GM23338 (cell line): ENCODE measurements around the gene SLC9A9. TPM values are rescaled to one million over a fixed set of nuclear protein-coding genes. Genes with fewer than 3 reads are reported as not detected.

Experiments used
- ATAC-seq: fragments of 200-7000 bp; cut with Tn5 transposase; 3 replicates; pipeline ENCODE4 v1.9.1; 2020
- DNase-seq: peaks from one replicate; pipeline ENCODE4 v3.0.0-alpha.2; 2015; ENCODE audit warnings: low spot score
- H2AFZ ChIP-seq: fragments of 200-600 bp; sonication (generic); 2 replicates; pipeline ENCODE4 v1.8.0; 2016; ENCODE audit warnings: antibody characterized with exemption, mild to moderate bottlenecking, moderate library complexity
- H3F3A ChIP-seq: fragments of 200-600 bp; sonication (generic); replicated peaks from 2 replicates; pipeline ENCODE4 v1.8.0; 2017; ENCODE audit warnings: antibody characterized with exemption, mixed run types, low read depth
- H3K27ac ChIP-seq: fragments of 200-600 bp; sonication (generic); 2 replicates; pipeline ENCODE4 v1.6.1; 2016; ENCODE audit warnings: low read depth
- H3K27me3 ChIP-seq: fragments of 200-600 bp; sonication (generic); 2 replicates; pipeline ENCODE4 v1.8.0; 2016; ENCODE audit warnings: mild to moderate bottlenecking, mixed run types, moderate library complexity; ENCODE audit not compliant: insufficient read depth
- H3K36me3 ChIP-seq: fragments of 200-600 bp; sonication (generic); 2 replicates; pipeline ENCODE4 v1.8.0; 2016; ENCODE audit warnings: mild to moderate bottlenecking; ENCODE audit not compliant: insufficient read depth
- H3K4me1 ChIP-seq: fragments of 200-600 bp; sonication (generic); 2 replicates; pipeline ENCODE4 v1.8.0; 2016; ENCODE audit warnings: mild to moderate bottlenecking, moderate library complexity; ENCODE audit not compliant: insufficient read depth
- H3K4me2 ChIP-seq: fragments of 200-600 bp; sonication (generic); 2 replicates; pipeline ENCODE4 v1.7.1; 2017; ENCODE audit warnings: mixed run types
- H3K4me3 ChIP-seq: fragments of 200-600 bp; sonication (generic); 2 replicates; pipeline ENCODE4 v1.6.1; 2016; ENCODE audit warnings: mixed run types
- H3K79me2 ChIP-seq: fragments of 200-600 bp; sonication (generic); replicated peaks from 2 replicates; pipeline ENCODE4 v1.8.0; 2017; ENCODE audit warnings: mild to moderate bottlenecking; ENCODE audit not compliant: insufficient read depth
- H3K9me2 ChIP-seq: fragments of 200-600 bp; sonication (generic); 2 replicates; pipeline ENCODE4 v1.8.0; 2017; ENCODE audit not compliant: insufficient read depth
- H4K20me1 ChIP-seq: fragments of 200-600 bp; sonication (generic); replicated peaks from 2 replicates; pipeline ENCODE4 v1.8.0; 2017; ENCODE audit warnings: mild to moderate bottlenecking; ENCODE audit not compliant: insufficient read depth
- H3K27ac Mint-ChIP-seq: 2 replicates; pipeline ENCODE4 v1.8.0; 2020; ENCODE audit warnings: inconsistent platforms, mild to moderate bottlenecking, moderate library complexity, mixed read lengths
- H3K27me3 Mint-ChIP-seq: 3 replicates; pipeline ENCODE4 v1.8.0; 2022; ENCODE audit warnings: low read depth, mild to moderate bottlenecking, moderate library complexity, mixed read lengths, inconsistent platforms; ENCODE audit not compliant: insufficient read depth, poor library complexity
- H3K36me3 Mint-ChIP-seq: 3 replicates; pipeline ENCODE4 v1.8.0; 2021; ENCODE audit warnings: low read depth, mild to moderate bottlenecking, inconsistent platforms, moderate library complexity, mixed read lengths
- H3K4me1 Mint-ChIP-seq: 3 replicates; pipeline ENCODE4 v1.8.0; 2020; ENCODE audit warnings: mild to moderate bottlenecking, inconsistent platforms, mixed read lengths
- H3K4me3 Mint-ChIP-seq: 3 replicates; pipeline ENCODE4 v1.8.0; 2021; ENCODE audit warnings: moderate library complexity, mild to moderate bottlenecking, inconsistent platforms, mixed read lengths
- H3K9me3 Mint-ChIP-seq: 3 replicates; pipeline ENCODE4 v1.8.0; 2020; ENCODE audit warnings: moderate library complexity, mild to moderate bottlenecking, inconsistent platforms, mixed read lengths
- CREB1 ChIP-seq: fragments of 250-450 bp; sonication (Bioruptor Pico); IDR thresholded peaks from 2 replicates; pipeline ENCODE4 v1.5.0; 2020; ENCODE audit warnings: low read depth, mild to moderate bottlenecking, moderate library complexity
- EZH2 ChIP-seq: fragments of 200-600 bp; sonication (generic); IDR thresholded peaks from one replicate; pipeline ENCODE4 v1.8.0; 2017; ENCODE audit warnings: antibody characterized with exemption, mild to moderate bottlenecking, low read depth; ENCODE audit not compliant: unreplicated experiment
- EZH2phosphoT487 ChIP-seq: fragments of 200-600 bp; sonication (generic); IDR thresholded peaks from one replicate; pipeline ENCODE4 v1.8.1; 2018; ENCODE audit warnings: antibody characterized with exemption; ENCODE audit not compliant: unreplicated experiment
- JUNB ChIP-seq: IDR thresholded peaks from one replicate; pipeline ENCODE4 v1.6.1; 2016; ENCODE audit warnings: antibody characterized with exemption; ENCODE audit not compliant: unreplicated experiment
- NANOG ChIP-seq: IDR thresholded peaks from 2 replicates; pipeline ENCODE4 v1.6.1; 2016; ENCODE audit warnings: antibody characterized with exemption, borderline replicate concordance
- POLR2AphosphoS5 ChIP-seq: IDR thresholded peaks from 2 replicates; pipeline ENCODE4 v1.6.1; 2016; ENCODE audit warnings: antibody characterized with exemption, low read depth
- STAT1 ChIP-seq: IDR thresholded peaks from one replicate; pipeline ENCODE4 v1.6.1; 2016; ENCODE audit warnings: antibody characterized with exemption; ENCODE audit not compliant: unreplicated experiment
- ZNF114 ChIP-seq: fragments of 250-450 bp; sonication (Bioruptor Pico); IDR thresholded peaks from 2 replicates; pipeline ENCODE4 v1.5.0; 2020; ENCODE audit warnings: mild to moderate bottlenecking, moderate library complexity
- ZNF331 ChIP-seq: fragments of 250-450 bp; sonication (Bioruptor Pico); IDR thresholded peaks from 2 replicates; pipeline ENCODE4 v1.5.0; 2020; ENCODE audit warnings: low read depth, mild to moderate bottlenecking, moderate library complexity
- polyA plus RNA-seq: library from polyadenylated mRNA; unstranded; fragments of >200 nt; fragmentation: Nextera tagmentation; extraction: Ambion mirVana; gene quantifications from 2 replicates; pipeline ENCODE4 v1.2.1, GENCODE V29; 2016
- total RNA-seq: library from RNA; depleted of rRNA; stranded (reverse); fragments of >200 nt; shearing (Covaris generic); gene quantifications from 2 replicates; pipeline ENCODE4 v1.2.3, GENCODE V29; 2014
- TF ChIP-seq, protein P1 (sequence below), 2 experiments: fragments of 200-600 bp in 1 of 2; sonication (generic) in 1 of 2; conservative IDR thresholded peaks; 2 replicates each; pipeline versions ENCODE4 v1.5.1 to v1.6.1; 2016 to 2017; ENCODE audit warnings: antibody characterized with exemption in 2 of 2, low read depth in 2 of 2, mild to moderate bottlenecking in 2 of 2, moderate library complexity in 1 of 2
- TF ChIP-seq, protein P2 (sequence below): IDR thresholded peaks from one replicate; pipeline ENCODE4 v1.6.1; 2018; ENCODE audit warnings: antibody characterized with exemption; ENCODE audit not compliant: unreplicated experiment
- TF ChIP-seq, protein P3 (sequence below): IDR thresholded peaks from 2 replicates; pipeline ENCODE4 v1.6.1; 2016; ENCODE audit warnings: antibody characterized with exemption
- TF ChIP-seq, protein P4 (sequence below): fragments of 250-450 bp; sonication (Bioruptor Pico); IDR thresholded peaks from 2 replicates; pipeline ENCODE4 v1.5.0; 2020; ENCODE audit warnings: mild to moderate bottlenecking, moderate library complexity

Gene SLC9A9
- total and polyA plus RNA-seq, 2 experiments from 2014 or later: 1.3 to 1.6 TPM

GRCh38 chr3:143590660-143591059 is 257.6 kb downstream of the SLC9A9 start:
- Histone ChIP-seq H4K20me1 (no peaks in the 10 kb centered on the region), H3K27me3 (no peaks in the 10 kb centered on the region), H3K27ac (no peak overlapping the region), H3K36me3 (no peaks in the 10 kb centered on the region), H3K79me2 (no peaks in the 10 kb centered on the region), H3K4me1 (no peaks in the 10 kb centered on the region), H2AFZ (0 out of 2 replicates have a peak overlapping the region, but pooled peaks have one; percentile 12), H3K4me2 (no peak overlapping the region), H3K9me2 (no peaks in the 10 kb centered on the region), H3F3A (no peaks in the 10 kb centered on the region), H3K4me3 (no peak overlapping the region)
- Mint-ChIP-seq H3K27me3 (peaks cover 2% of the 10 kb centered on the region), H3K4me3 (no peak overlapping the region), H3K27ac (no peak overlapping the region), H3K9me3 (no peaks in the 10 kb centered on the region), H3K36me3 (no peaks in the 10 kb centered on the region), H3K4me1 (no peaks in the 10 kb centered on the region)
- no peak for TF ChIP-seq ZNF331 (CRISPR knock-in tag)
- TF ChIP-seq POLR2AphosphoS5: no peak
- TF ChIP-seq CREB1 (CRISPR knock-in tag): no peak
- TF ChIP-seq, protein P1, sequence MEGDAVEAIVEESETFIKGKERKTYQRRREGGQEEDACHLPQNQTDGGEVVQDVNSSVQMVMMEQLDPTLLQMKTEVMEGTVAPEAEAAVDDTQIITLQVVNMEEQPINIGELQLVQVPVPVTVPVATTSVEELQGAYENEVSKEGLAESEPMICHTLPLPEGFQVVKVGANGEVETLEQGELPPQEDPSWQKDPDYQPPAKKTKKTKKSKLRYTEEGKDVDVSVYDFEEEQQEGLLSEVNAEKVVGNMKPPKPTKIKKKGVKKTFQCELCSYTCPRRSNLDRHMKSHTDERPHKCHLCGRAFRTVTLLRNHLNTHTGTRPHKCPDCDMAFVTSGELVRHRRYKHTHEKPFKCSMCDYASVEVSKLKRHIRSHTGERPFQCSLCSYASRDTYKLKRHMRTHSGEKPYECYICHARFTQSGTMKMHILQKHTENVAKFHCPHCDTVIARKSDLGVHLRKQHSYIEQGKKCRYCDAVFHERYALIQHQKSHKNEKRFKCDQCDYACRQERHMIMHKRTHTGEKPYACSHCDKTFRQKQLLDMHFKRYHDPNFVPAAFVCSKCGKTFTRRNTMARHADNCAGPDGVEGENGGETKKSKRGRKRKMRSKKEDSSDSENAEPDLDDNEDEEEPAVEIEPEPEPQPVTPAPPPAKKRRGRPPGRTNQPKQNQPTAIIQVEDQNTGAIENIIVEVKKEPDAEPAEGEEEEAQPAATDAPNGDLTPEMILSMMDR (conservative IDR thresholded peaks at IDR 0.05; ENCODE audit: low read depth in 2 of 2): no peak
- TF ChIP-seq, protein P2, sequence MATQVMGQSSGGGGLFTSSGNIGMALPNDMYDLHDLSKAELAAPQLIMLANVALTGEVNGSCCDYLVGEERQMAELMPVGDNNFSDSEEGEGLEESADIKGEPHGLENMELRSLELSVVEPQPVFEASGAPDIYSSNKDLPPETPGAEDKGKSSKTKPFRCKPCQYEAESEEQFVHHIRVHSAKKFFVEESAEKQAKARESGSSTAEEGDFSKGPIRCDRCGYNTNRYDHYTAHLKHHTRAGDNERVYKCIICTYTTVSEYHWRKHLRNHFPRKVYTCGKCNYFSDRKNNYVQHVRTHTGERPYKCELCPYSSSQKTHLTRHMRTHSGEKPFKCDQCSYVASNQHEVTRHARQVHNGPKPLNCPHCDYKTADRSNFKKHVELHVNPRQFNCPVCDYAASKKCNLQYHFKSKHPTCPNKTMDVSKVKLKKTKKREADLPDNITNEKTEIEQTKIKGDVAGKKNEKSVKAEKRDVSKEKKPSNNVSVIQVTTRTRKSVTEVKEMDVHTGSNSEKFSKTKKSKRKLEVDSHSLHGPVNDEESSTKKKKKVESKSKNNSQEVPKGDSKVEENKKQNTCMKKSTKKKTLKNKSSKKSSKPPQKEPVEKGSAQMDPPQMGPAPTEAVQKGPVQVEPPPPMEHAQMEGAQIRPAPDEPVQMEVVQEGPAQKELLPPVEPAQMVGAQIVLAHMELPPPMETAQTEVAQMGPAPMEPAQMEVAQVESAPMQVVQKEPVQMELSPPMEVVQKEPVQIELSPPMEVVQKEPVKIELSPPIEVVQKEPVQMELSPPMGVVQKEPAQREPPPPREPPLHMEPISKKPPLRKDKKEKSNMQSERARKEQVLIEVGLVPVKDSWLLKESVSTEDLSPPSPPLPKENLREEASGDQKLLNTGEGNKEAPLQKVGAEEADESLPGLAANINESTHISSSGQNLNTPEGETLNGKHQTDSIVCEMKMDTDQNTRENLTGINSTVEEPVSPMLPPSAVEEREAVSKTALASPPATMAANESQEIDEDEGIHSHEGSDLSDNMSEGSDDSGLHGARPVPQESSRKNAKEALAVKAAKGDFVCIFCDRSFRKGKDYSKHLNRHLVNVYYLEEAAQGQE: no peak
- no peak for TF ChIP-seq NANOG
- TF ChIP-seq, protein P3, sequence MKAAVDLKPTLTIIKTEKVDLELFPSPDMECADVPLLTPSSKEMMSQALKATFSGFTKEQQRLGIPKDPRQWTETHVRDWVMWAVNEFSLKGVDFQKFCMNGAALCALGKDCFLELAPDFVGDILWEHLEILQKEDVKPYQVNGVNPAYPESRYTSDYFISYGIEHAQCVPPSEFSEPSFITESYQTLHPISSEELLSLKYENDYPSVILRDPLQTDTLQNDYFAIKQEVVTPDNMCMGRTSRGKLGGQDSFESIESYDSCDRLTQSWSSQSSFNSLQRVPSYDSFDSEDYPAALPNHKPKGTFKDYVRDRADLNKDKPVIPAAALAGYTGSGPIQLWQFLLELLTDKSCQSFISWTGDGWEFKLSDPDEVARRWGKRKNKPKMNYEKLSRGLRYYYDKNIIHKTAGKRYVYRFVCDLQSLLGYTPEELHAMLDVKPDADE: no peak
- TF ChIP-seq ZNF114 (CRISPR knock-in tag): no peak
- no peak for TF ChIP-seq EZH2
- no peak for TF ChIP-seq STAT1
- TF ChIP-seq EZH2phosphoT487: no peak
- no peak for TF ChIP-seq JUNB
- TF ChIP-seq, protein P4, sequence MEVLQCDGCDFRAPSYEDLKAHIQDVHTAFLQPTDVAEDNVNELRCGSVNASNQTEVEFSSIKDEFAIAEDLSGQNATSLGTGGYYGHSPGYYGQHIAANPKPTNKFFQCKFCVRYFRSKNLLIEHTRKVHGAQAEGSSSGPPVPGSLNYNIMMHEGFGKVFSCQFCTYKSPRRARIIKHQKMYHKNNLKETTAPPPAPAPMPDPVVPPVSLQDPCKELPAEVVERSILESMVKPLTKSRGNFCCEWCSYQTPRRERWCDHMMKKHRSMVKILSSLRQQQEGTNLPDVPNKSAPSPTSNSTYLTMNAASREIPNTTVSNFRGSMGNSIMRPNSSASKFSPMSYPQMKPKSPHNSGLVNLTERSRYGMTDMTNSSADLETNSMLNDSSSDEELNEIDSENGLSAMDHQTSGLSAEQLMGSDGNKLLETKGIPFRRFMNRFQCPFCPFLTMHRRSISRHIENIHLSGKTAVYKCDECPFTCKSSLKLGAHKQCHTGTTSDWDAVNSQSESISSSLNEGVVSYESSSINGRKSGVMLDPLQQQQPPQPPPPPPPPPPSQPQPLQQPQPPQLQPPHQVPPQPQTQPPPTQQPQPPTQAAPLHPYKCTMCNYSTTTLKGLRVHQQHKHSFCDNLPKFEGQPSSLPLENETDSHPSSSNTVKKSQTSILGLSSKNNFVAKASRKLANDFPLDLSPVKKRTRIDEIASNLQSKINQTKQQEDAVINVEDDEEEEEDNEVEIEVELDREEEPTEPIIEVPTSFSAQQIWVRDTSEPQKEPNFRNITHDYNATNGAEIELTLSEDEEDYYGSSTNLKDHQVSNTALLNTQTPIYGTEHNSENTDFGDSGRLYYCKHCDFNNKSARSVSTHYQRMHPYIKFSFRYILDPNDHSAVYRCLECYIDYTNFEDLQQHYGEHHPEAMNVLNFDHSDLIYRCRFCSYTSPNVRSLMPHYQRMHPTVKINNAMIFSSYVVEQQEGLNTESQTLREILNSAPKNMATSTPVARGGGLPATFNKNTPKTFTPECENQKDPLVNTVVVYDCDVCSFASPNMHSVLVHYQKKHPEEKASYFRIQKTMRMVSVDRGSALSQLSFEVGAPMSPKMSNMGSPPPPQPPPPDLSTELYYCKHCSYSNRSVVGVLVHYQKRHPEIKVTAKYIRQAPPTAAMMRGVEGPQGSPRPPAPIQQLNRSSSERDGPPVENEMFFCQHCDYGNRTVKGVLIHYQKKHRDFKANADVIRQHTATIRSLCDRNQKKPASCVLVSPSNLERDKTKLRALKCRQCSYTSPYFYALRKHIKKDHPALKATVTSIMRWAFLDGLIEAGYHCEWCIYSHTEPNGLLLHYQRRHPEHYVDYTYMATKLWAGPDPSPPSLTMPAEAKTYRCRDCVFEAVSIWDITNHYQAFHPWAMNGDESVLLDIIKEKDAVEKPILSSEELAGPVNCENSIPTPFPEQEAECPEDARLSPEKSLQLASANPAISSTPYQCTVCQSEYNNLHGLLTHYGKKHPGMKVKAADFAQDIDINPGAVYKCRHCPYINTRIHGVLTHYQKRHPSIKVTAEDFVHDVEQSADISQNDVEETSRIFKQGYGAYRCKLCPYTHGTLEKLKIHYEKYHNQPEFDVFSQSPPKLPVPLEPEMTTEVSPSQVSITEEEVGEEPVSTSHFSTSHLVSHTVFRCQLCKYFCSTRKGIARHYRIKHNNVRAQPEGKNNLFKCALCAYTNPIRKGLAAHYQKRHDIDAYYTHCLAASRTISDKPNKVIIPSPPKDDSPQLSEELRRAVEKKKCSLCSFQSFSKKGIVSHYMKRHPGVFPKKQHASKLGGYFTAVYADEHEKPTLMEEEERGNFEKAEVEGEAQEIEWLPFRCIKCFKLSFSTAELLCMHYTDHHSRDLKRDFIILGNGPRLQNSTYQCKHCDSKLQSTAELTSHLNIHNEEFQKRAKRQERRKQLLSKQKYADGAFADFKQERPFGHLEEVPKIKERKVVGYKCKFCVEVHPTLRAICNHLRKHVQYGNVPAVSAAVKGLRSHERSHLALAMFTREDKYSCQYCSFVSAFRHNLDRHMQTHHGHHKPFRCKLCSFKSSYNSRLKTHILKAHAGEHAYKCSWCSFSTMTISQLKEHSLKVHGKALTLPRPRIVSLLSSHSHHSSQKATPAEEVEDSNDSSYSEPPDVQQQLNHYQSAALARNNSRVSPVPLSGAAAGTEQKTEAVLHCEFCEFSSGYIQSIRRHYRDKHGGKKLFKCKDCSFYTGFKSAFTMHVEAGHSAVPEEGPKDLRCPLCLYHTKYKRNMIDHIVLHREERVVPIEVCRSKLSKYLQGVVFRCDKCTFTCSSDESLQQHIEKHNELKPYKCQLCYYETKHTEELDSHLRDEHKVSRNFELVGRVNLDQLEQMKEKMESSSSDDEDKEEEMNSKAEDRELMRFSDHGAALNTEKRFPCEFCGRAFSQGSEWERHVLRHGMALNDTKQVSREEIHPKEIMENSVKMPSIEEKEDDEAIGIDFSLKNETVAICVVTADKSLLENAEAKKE (CRISPR knock-in tag): no peak
- no peak for ATAC-seq
- DNase-seq: no peak
